Loucy (cell line): ENCODE measurements around the gene LOC128125822.

Experiments used
- CTCF ChIP-seq: fragments of 200-600 bp; sonication (generic); conservative IDR thresholded peaks from 2 replicates; pipeline ENCODE4 v1.5.1; 2014; ENCODE audit warnings: mild to moderate bottlenecking, antibody characterized with exemption, low read length
- EZH2phosphoT487 ChIP-seq: fragments of 200-600 bp; IDR thresholded peaks from 2 replicates; pipeline ENCODE4 v1.6.1; 2018; ENCODE audit warnings: antibody characterized with exemption, mild to moderate bottlenecking, moderate library complexity, borderline replicate concordance

- TF ChIP-seq CTCF (no peak), EZH2phosphoT487 (no peak)
Observed at GRCh38 chr6:63530182-63530581, 42.1 kb upstream of the LOC128125822 start.
